AG09309 (cell line): Measurements from ENCODE around the gene MYL2.

Experiments
- DNase-seq: peaks from one replicate; pipeline ENCODE4 v3.0.0-alpha.2; 2010; ENCODE audit warnings: low read depth
- H3K4me3 ChIP-seq: 2 replicates; pipeline ENCODE4 v1.5.1; 2011; ENCODE audit warnings: mild to moderate bottlenecking, low read depth, low read length, moderate library complexity; ENCODE audit not compliant: control insufficient read depth
- CTCF ChIP-seq: IDR thresholded peaks from 2 replicates; pipeline ENCODE4 v1.5.1; 2011; ENCODE audit warnings: mild to moderate bottlenecking, low read depth, low read length, inconsistent platforms; ENCODE audit not compliant: insufficient read depth, control insufficient read depth; ENCODE audit errors: missing control alignments

MYL2 gene

GRCh38 chr12:110888256-110888991, 32.0 kb downstream of the MYL2 start:
- no peak for TF ChIP-seq CTCF
- DNase-seq, result no peak
- no peak overlapping the region for H3K4me3 ChIP-seq

- no peak for DNase-seq
- TF ChIP-seq CTCF, result no peak
- no peak overlapping the region for H3K4me3 ChIP-seq
Measured at GRCh38 chr12:110885152-110885840, 35.1 kb downstream of the MYL2 start.

GRCh38 chr12:110883251-110883650, 37.1 kb downstream of the MYL2 start:
- H3K4me3 ChIP-seq, result no peak overlapping the region
- TF ChIP-seq CTCF, result no peak
- no peak for DNase-seq

GRCh38 chr12:110880651-110881050, 39.7 kb downstream of the MYL2 start:
- no peak for TF ChIP-seq CTCF
- no peak overlapping the region for H3K4me3 ChIP-seq
- no peak for DNase-seq

- no peak overlapping the region for H3K4me3 ChIP-seq
- no peak for TF ChIP-seq CTCF
Measured at GRCh38 chr12:110874781-110875180, 45.6 kb downstream of the MYL2 start.

GRCh38 chr12:110874351-110874750, 46.0 kb downstream of the MYL2 start:
- H3K4me3 ChIP-seq, result no peak overlapping the region
- no peak for TF ChIP-seq CTCF
- no peak for DNase-seq

More at GRCh38 chr12:110874781-110875180, 45.6 kb downstream of the MYL2 start:
- no peak for DNase-seq
